HG02623 (cell line): ENCODE measurements around the gene SLC8A1.

Experiments used
- ATAC-seq: cut with Tn5 transposase; IDR thresholded peaks from one replicate; pipeline ENCODE4 v1.9.1; 2021; ENCODE audit warnings: moderate library complexity; ENCODE audit not compliant: unreplicated experiment

Gene SLC8A1

GRCh38 chr2:40254611-40255010 lies 197.3 kb downstream of the SLC8A1 start:
- no peak for ATAC-seq

GRCh38 chr2:40251137-40251536 lies 200.8 kb downstream of the SLC8A1 start:
- no peak for ATAC-seq

- no peak for ATAC-seq
Measured at GRCh38 chr2:40249577-40249976, 202.3 kb downstream of the SLC8A1 start.

- no peak for ATAC-seq
Measured at GRCh38 chr2:40248294-40248693, 203.6 kb downstream of the SLC8A1 start.

GRCh38 chr2:40244675-40245074 lies 207.2 kb downstream of the SLC8A1 start:
- ATAC-seq, result no peak

GRCh38 chr2:40244251-40244650 lies 207.6 kb downstream of the SLC8A1 start:
- ATAC-seq, result no peak

GRCh38 chr2:40243581-40244187 lies 208.2 kb downstream of the SLC8A1 start:
- no peak for ATAC-seq

GRCh38 chr2:40242315-40242714 lies 209.6 kb downstream of the SLC8A1 start:
- no peak for ATAC-seq

GRCh38 chr2:40240070-40240469 lies 211.8 kb downstream of the SLC8A1 start:
- ATAC-seq, result no peak

GRCh38 chr2:40230707-40231432 lies 221.0 kb downstream of the SLC8A1 start:
- no peak for ATAC-seq

- ATAC-seq, result no peak
Measured at GRCh38 chr2:40230186-40230585, 221.7 kb downstream of the SLC8A1 start.

GRCh38 chr2:40228310-40228709 lies 223.6 kb downstream of the SLC8A1 start:
- no peak for ATAC-seq

GRCh38 chr2:40227210-40227609 lies 224.7 kb downstream of the SLC8A1 start:
- no peak for ATAC-seq

- no peak for ATAC-seq
Measured at GRCh38 chr2:40226637-40227036, 225.3 kb downstream of the SLC8A1 start.

GRCh38 chr2:40225670-40226210 lies 226.2 kb downstream of the SLC8A1 start:
- no peak for ATAC-seq

GRCh38 chr2:40224318-40224717 lies 227.6 kb downstream of the SLC8A1 start:
- ATAC-seq, result no peak

- ATAC-seq, result no peak
Measured at GRCh38 chr2:40220177-40220925, 231.5 kb downstream of the SLC8A1 start.

- ATAC-seq, result no peak
Measured at GRCh38 chr2:40219141-40219540, 232.7 kb downstream of the SLC8A1 start.

GRCh38 chr2:40218679-40219078 lies 233.2 kb downstream of the SLC8A1 start:
- ATAC-seq, result no peak

GRCh38 chr2:40213619-40214018 lies 238.3 kb downstream of the SLC8A1 start:
- no peak for ATAC-seq

- no peak for ATAC-seq
Measured at GRCh38 chr2:40213071-40213470, 238.8 kb downstream of the SLC8A1 start.

GRCh38 chr2:40210968-40211353 lies 240.9 kb downstream of the SLC8A1 start:
- ATAC-seq, result no peak
